ENCODE results near the gene VANGL2.

The VANGL2 gene

GRCh38 chr1:160358073-160358472, 42.3 kb upstream of the VANGL2 start:
- TF ChIP-seq POLR2AphosphoS5 (IDR thresholded peaks at IDR 0.05; ENCODE audit: low read depth, low read length) (no peak), REST (IDR thresholded peaks at IDR 0.05; ENCODE audit: insufficient read depth in 1 of 2, low read depth in 2 of 2, low read length in 2 of 2) (no peak), FOXP2 (optimal IDR thresholded peaks at IDR 0.05; ENCODE audit: borderline replicate concordance, extremely low read depth, extremely low read length, insufficient read depth) (no peak)

- TF ChIP-seq FOXP2 (optimal IDR thresholded peaks at IDR 0.05; ENCODE audit: borderline replicate concordance, extremely low read depth, extremely low read length, insufficient read depth) (no peak), TAF1 (IDR thresholded peaks at IDR 0.05; ENCODE audit: borderline replicate concordance, insufficient read depth, low read length) (no peak), REST (IDR thresholded peaks at IDR 0.05; ENCODE audit: insufficient read depth in 1 of 2, low read depth in 2 of 2, low read length in 2 of 2) (no peak), SIN3A (IDR thresholded peaks at IDR 0.05; ENCODE audit: borderline replicate concordance, insufficient read depth, low read length) (no peak), POLR2AphosphoS5 (IDR thresholded peaks at IDR 0.05; ENCODE audit: low read depth, low read length) (no peak)
Measured at GRCh38 chr1:160359559-160360226, 40.7 kb upstream of the VANGL2 start.

- TF ChIP-seq REST (IDR thresholded peaks at IDR 0.05; ENCODE audit: insufficient read depth in 1 of 2, low read depth in 2 of 2, low read length in 2 of 2) = no peak
- no peak for TF ChIP-seq SIN3A (IDR thresholded peaks at IDR 0.05; ENCODE audit: borderline replicate concordance, insufficient read depth, low read length)
- TF ChIP-seq POLR2AphosphoS5 (IDR thresholded peaks at IDR 0.05; ENCODE audit: low read depth, low read length) = no peak
- no peak for TF ChIP-seq FOXP2 (optimal IDR thresholded peaks at IDR 0.05; ENCODE audit: borderline replicate concordance, extremely low read depth, extremely low read length, insufficient read depth)
- no peak for TF ChIP-seq TAF1 (IDR thresholded peaks at IDR 0.05; ENCODE audit: borderline replicate concordance, insufficient read depth, low read length)
Measured at GRCh38 chr1:160360227-160360695, 40.1 kb upstream of the VANGL2 start.

GRCh38 chr1:160361199-160361598, 39.2 kb upstream of the VANGL2 start:
- TF ChIP-seq FOXP2 (optimal IDR thresholded peaks at IDR 0.05; ENCODE audit: borderline replicate concordance, extremely low read depth, extremely low read length, insufficient read depth) (no peak), SIN3A (IDR thresholded peaks at IDR 0.05; ENCODE audit: borderline replicate concordance, insufficient read depth, low read length) (no peak), REST (IDR thresholded peaks at IDR 0.05; ENCODE audit: insufficient read depth in 1 of 2, low read depth in 2 of 2, low read length in 2 of 2) (no peak), TAF1 (IDR thresholded peaks at IDR 0.05; ENCODE audit: borderline replicate concordance, insufficient read depth, low read length) (no peak), POLR2AphosphoS5 (IDR thresholded peaks at IDR 0.05; ENCODE audit: low read depth, low read length) (no peak)

- TF ChIP-seq SIN3A (IDR thresholded peaks at IDR 0.05; ENCODE audit: borderline replicate concordance, insufficient read depth, low read length) = no peak
- TF ChIP-seq TAF1 (IDR thresholded peaks at IDR 0.05; ENCODE audit: borderline replicate concordance, insufficient read depth, low read length) = no peak
- no peak for TF ChIP-seq POLR2AphosphoS5 (IDR thresholded peaks at IDR 0.05; ENCODE audit: low read depth, low read length)
- TF ChIP-seq FOXP2 (optimal IDR thresholded peaks at IDR 0.05; ENCODE audit: borderline replicate concordance, extremely low read depth, extremely low read length, insufficient read depth) = no peak
- no peak for TF ChIP-seq REST (IDR thresholded peaks at IDR 0.05; ENCODE audit: insufficient read depth in 1 of 2, low read depth in 2 of 2, low read length in 2 of 2)
Measured at GRCh38 chr1:160361814-160362167, 38.6 kb upstream of the VANGL2 start.
